Measurements from ENCODE around the gene UBE2S. TPM values are rescaled to one million over a fixed set of nuclear protein-coding genes. Genes with fewer than 3 reads are reported as not detected.

The UBE2S gene
- total and polyA plus RNA-seq, 11 donors, result 10.9 to 51.8 (median 27.6) TPM

DNA sequence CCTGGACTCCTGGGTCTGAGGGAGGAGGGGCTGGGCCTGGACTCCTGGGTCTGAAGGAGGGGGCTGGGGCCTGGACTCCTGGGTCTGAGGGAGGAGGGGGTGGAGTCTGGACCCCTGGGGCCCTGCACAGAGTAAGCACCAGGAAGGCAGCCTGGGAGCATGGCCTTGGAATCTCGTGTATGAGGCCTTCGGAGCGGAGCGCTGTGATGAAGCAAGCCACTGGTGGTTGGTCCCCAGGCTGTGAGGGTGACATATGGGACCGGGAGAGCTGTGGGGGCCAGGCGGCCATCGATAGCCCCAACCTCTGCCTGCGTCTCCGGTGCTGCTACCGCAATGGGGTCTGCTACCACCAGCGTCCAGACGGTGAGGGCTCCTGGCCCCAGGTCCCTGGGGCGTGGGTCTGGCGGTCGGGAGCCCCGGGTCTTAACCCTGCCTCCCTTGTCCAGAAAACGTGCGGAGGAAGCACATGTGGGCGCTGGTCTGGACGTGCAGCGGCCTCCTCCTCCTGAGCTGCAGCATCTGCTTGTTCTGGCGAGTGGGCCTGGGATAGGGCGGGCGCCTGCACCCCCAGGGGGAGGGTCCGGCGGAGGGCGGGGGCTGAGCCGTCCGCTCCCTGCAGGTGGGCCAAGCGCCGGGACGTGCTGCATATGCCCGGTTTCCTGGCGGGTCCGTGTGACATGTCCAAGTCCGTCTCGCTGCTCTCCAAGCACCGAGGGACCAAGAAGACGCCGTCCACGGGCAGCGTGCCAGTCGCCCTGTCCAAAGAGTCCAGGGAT, 30.0 kb downstream of the UBE2S start:
- H3K4me3 ChIP-seq, result no peak overlapping the region
- intact Hi-C loops (cut with DNase I), result loop anchor here in 2 of 10 donors (10.0 kb wide), 1 partner anchor 73 kb away; no protein-coding TSS in a partner anchor

DNA sequence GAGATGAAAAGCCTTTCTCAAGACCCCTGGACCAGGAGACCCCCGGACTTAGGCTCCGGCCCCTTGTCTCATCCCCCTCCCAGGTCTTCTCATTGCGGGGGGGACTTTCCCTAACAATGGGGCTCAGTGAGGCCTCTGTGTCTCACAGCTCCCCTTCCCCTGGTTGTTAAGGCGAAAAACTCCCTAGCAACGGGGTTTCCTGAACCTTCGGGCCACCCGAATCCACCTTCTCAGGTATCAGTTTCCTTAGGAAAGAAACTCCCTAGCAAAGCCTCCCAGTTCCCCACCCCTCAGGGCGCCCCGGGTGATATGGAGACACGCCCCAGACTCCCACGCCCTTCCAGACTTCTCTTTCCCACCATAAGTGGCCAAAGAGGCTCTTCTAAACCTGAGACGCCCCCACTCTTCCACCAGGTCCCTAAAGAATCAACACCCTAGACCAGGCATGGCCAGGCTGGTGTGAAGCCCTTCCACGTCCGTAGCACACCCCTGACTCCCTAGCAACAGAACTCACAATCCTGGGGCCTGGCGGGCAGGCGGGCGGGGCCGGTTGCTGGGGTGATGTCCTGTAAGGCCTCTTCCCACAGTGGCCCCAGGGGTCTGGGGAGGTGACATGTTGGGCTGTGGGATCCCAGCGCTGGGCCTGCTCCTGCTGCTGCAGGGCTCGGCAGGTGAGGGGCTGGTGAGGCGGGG, 31.2 kb downstream of the UBE2S start, which contains the start of gene TMEM190:
TSS of gene TMEM190 (plus strand) at position 586 of the 693 bp plus-strand sequence. CDS start at position 614, 28 bp downstream.
- DNase-seq (no peak), ATAC-seq (no peak)
- 45 to 59% (median 51%) methylated on average over 21 of the region's 21 CpGs for WGBS, 4 donors
- H3K36me3 ChIP-seq, result no peaks in the 10 kb centered on the region
- H3K4me1 ChIP-seq, result peaks cover 0 to 14% (median 3%) of the 10 kb centered on the region in 12 donors
- H3K9me3 ChIP-seq, result no peaks in the 10 kb centered on the region
- H3K27me3 ChIP-seq, result peaks cover 13 to 67% (median 49%) of the 10 kb centered on the region in 9 donors
- intact Hi-C loops (cut with DNase I), result loop anchor here in 2 of 10 donors (10.0 kb wide), 1 partner anchor 72 kb away; no protein-coding TSS in a partner anchor
- no peak within 1 kb of the TSS for H3K27ac ChIP-seq
- no peak for TF ChIP-seq POLR2A (IDR thresholded peaks at IDR 0.05)
- TF ChIP-seq, protein P1, sequence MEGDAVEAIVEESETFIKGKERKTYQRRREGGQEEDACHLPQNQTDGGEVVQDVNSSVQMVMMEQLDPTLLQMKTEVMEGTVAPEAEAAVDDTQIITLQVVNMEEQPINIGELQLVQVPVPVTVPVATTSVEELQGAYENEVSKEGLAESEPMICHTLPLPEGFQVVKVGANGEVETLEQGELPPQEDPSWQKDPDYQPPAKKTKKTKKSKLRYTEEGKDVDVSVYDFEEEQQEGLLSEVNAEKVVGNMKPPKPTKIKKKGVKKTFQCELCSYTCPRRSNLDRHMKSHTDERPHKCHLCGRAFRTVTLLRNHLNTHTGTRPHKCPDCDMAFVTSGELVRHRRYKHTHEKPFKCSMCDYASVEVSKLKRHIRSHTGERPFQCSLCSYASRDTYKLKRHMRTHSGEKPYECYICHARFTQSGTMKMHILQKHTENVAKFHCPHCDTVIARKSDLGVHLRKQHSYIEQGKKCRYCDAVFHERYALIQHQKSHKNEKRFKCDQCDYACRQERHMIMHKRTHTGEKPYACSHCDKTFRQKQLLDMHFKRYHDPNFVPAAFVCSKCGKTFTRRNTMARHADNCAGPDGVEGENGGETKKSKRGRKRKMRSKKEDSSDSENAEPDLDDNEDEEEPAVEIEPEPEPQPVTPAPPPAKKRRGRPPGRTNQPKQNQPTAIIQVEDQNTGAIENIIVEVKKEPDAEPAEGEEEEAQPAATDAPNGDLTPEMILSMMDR (IDR thresholded peaks at IDR 0.05), result no peak
- no peak within 1 kb of the TSS for H3K4me3 ChIP-seq

More for the DNA sequence above, 30.0 kb downstream of the UBE2S start:
- Histone ChIP-seq H3K36me3 (no peaks in the 10 kb centered on the region), H3K27me3 (peaks cover 4 to 55% (median 39%) of the 10 kb centered on the region in 9 donors), H3K27ac (no peak overlapping the region), H3K4me1 (peaks cover 0 to 14% (median 3%) of the 10 kb centered on the region in 12 donors), H3K9me3 (no peaks in the 10 kb centered on the region)
- TF ChIP-seq, protein P1 (IDR thresholded peaks at IDR 0.05), result no peak
- TF ChIP-seq POLR2A (IDR thresholded peaks at IDR 0.05), result no peak
- DNase-seq (no peak), ATAC-seq (no peak)
- 2 to 12% (median 6%) methylated on average over 10 to 43 of the region's 43 CpGs for whole genome bisulfite sequencing, 4 donors

DNA sequence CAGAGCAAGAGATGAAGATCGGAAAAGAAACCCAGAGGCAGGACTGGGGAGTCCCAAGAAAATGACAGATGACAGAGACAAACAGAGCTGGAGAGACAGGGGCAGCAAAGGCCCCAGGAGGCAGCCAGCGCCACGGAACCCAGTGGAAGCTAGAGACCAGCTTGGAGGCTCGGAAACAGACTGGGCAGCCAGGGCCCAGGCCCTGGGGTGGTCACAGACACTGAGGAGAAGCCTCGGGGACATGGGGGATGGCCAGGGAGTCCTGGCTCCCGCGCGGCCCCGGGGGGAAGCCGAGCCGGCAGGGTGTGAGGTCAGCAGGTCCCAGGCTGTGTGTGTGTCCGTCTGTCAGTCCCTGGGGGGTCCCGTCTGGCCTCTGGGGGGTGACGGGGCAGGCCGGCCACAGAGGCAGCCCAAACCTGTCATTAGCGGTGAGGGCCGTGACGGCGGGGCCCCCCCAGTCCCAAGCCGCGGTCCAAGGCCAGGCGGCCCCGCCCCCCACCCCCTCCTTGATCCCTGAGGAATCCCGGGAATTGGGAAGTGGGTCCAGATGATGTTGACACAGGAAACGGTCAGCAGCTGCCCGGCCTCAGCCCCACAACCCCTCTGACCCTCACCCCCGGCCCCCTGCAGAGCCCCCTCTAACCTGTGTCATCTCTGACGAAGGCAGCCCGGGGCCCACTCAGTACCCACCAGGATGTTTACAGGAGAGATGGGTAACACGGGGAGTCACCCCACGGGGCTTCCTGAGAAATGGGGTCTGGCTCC, 33.4 kb downstream of the UBE2S start:
- Histone ChIP-seq H3K4me1 (peaks cover 0 to 27% (median 5%) of the 10 kb centered on the region in 12 donors), H3K27ac (no peak overlapping the region), H3K27me3 (peaks cover 23 to 85% (median 68%) of the 10 kb centered on the region in 9 donors), H3K4me3 (no peak overlapping the region), H3K36me3 (no peaks in the 10 kb centered on the region), H3K9me3 (no peaks in the 10 kb centered on the region)
- TF ChIP-seq, protein P1 (IDR thresholded peaks at IDR 0.05), result no peak
- no peak for TF ChIP-seq POLR2A (IDR thresholded peaks at IDR 0.05)
- ATAC-seq (no peak), DNase-seq (no peak)
- WGBS, 4 donors, result 9 to 11% (median 10%) methylated on average over 17 to 31 of the region's 31 CpGs
- intact Hi-C loops (cut with DNase I), result loop anchor here in 2 of 10 donors (10.0 kb wide), 1 partner anchor 69 kb away; no protein-coding TSS in a partner anchor

Data from heart left ventricle (tissue), 16 donors.